ENCODE data around the gene ZNF541.
A peak's percentile ranks its signal among the peaks of the same experiment; 100 is the strongest.
"Not testable (repeated sequence)": the region's sequence is repeated elsewhere in the genome, so short reads cannot be mapped to it uniquely, and the experiment has no call there.

ZNF541 gene

DNA sequence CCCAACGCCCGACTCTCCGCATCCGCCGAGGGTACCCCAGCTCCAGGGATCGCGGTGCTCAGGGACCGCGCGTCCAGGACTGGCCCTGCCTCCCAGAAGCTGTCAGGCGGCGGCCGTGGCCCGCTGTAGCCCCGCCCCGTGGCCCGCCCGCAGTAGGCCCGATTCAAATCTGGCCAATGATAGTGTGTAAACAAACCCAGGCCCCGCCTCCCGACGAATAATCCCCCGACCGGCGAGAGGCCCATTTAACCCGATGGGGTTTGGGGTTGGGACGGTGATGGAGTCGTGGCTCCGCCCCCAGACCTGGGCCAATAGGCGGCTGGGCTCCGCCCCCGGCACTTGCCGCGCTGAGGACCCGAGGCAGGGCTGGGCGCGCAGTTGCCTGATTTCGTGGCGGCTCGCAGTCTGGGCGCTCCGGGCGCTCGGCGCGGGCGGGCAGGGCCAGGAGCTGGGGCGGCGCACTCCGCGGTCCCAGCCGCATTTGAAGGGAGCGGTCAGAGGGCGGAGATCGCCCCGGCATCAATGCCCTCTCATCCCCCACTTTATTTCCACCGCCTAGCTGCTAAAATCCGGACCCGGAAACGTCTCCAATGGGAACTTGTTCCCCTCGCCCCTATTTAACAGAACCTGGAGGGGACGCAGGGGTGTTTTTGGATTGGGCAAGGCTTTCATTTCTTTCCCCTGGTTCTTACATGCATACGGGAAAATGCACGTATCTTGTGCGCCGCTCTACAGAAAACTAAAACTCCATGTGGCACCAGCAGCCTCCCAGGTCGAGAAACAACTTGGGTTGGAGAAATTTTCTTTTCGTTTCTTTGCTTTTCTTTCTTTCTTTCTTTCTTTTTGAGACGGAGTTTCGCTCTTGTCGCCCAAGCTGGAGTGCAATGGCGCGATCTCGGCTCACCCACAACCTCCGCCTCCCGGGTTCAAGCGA, 27.6 kb upstream of the ZNF541 start:
- DNase-seq (ENCODE audit: low spot score): peak; percentile 100

- DNase-seq (ENCODE audit: low spot score): not testable (repeated sequence)
Observed at GRCh38 chr19:47599671-47600245, 26.8 kb upstream of the ZNF541 start.

DNA sequence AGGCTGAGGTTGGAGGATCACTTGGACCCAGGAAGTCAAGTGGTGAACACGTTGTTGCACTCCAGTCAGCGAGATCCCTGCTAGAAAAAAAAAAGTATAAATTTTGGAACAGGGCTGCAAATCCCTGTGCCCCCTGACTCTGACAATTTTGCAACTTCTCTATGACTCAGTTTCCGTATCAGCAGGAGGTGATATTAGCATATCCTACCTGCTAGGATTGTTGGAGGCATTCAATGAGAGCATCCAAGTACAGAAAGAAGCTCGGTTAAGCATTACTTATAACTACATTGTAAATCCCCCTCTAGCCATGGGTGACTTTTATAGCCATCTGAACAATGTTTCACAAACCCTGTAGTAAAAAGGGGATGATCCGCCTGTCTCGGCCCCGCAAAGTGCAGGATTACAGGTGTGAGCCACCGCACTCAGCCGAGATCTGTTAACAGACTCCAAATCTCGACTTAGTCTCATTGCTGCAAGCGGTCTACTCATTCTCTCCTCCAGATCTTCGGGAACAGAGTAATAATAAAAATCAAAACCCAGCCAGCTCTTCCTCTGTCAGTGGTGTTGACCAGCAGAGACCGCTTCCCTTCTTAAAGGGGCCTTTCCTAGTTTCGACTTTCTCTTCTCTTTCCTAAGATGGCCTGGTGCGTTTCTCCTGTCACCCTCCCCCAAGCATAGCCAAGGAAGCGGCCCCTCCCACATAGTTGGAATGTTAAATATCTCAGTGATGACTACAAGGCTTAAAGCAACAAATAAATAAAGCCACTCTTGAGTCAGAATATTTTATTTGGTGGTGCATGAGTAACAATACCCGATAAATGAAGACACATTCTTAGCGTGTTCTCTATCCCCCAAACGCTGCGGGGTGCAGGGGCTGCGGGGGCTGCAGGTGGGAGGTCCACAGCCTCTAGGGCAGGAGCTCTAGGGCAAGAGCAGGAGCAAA, 25.7 kb upstream of the ZNF541 start:
- peak; percentile 94 for DNase-seq (ENCODE audit: low spot score)

- DNase-seq (ENCODE audit: low spot score): no peak
Observed at GRCh38 chr19:47595944-47596343, 23.0 kb upstream of the ZNF541 start.

- DNase-seq (ENCODE audit: low spot score): no peak
Observed at GRCh38 chr19:47593860-47594259, 20.9 kb upstream of the ZNF541 start.

DNA sequence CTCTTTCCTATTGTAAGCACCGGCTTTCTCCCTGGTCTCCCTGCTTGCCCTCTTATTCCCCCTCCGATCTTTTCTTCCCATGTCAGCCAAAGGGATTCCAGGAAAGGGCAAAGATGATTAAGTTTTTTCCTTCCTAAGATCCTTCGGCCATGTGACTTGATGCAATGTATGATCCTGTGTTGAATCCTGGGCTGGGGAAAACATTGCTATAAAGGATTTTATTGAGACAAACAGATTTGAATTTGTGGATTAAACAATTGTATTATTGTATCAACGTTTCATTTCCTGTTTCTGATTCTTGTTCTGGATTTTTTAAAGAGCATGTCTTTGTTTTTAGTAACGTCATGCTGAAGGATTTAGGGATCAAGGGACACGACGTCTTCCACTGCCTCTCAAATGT, 16.9 kb upstream of the ZNF541 start:
- DNase-seq (ENCODE audit: low spot score): peak; percentile 86

GRCh38 chr19:47587295-47587694, 14.3 kb upstream of the ZNF541 start:
- DNase-seq (ENCODE audit: low spot score): no peak

DNA sequence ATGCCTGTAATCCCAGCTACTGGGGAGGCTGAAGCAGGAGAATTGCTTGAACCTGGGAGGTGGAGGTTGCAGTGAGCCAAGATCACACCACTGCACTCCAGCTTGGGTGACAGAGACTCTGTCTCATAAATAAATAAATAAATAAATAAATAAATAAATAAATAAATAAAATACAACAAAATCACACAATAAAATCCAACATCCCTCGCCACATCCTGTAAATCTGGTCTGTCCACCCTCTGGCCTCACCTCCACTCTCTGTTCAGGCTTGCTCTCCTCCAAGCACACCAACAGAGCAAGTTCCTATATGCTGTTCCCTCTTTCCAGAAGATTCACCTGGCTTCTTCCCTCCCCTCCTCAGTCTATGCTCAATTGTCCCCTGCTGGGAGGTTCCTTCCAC, 10.2 kb upstream of the ZNF541 start:
- DNase-seq (ENCODE audit: low spot score): not testable (repeated sequence)

DNA sequence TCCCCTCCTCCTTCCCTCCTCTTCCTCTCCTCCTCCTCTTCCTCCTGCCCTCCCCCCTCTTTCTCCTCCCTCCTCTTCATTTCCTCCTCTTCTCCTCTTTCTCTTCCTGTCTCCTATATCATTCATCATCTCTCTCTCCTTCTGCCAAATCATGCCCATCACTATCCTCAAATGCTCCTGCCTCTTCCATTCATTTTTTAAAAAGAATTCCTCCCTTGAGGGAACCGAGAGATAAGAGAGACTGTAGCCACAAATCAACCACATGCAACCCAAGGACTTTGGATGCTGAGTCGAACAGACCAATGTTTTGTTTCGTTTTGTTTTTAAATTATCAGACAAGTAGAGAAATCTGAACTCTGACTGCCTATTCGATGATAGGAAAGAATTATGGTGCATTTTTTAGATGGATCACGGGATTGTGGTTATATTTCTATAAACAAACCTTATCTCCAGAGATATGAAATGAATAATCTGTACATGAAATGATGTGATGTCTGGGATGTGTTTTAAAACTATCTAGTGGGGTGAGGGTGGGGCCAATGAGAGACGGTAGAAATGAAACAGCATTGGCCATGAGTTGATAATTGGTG, 9.5 kb upstream of the ZNF541 start:
- peak; percentile 63 for DNase-seq (ENCODE audit: low spot score)

GRCh38 chr19:47581605-47582319, 8.8 kb upstream of the ZNF541 start:
- no peak for DNase-seq (ENCODE audit: low spot score)

GRCh38 chr19:47580397-47580796, 7.4 kb upstream of the ZNF541 start:
- no peak for DNase-seq (ENCODE audit: low spot score)

- DNase-seq (ENCODE audit: low spot score): no peak
Observed at GRCh38 chr19:47572635-47573034, 313 bp downstream of the ZNF541 start.

DNA sequence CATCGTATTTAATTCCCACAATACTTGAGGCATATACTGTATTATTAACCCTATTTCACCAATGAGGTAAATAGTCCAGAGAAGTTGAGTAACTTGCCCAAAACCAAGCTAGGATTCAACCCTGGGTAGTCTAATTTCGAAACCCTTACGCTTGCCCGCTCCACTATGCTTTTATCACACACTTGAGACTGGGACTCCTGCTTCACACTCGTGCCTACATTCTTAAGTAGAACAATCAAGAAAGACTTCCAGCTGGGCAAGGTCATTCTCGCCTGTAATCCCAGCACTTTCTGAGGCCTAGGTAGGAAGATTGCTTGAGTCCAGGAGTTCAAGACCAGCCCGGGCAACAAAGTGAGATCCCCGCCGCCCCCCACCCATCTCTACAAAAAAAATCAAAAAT, 3.6 kb downstream of the ZNF541 start:
- no peak for DNase-seq (ENCODE audit: low spot score)

- DNase-seq (ENCODE audit: low spot score): no peak
Observed at GRCh38 chr19:47564081-47564480, 8.9 kb downstream of the ZNF541 start.

GRCh38 chr19:47561440-47562057, 11.4 kb downstream of the ZNF541 start:
- DNase-seq (ENCODE audit: low spot score): no peak

DNA sequence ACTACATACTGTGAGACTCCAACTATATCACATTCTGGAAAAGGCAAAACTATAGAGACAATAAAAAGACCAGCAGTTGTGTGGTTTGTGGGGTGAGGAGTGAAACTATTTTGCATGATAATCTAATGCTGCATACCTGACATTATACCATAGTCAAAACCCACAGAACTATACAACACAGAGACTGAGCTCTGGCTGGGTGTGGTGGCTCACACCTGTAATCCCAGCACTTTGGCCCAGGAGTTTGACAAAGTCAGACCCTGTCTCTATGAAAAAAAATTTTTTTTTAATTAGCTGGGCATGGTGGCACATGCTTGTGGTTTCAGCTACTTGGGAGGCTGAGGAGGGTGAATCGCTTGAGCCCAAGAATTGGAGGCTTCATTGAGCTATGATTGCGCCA, 11.9 kb downstream of the ZNF541 start:
- DNase-seq (ENCODE audit: low spot score): no peak

- no peak for DNase-seq (ENCODE audit: low spot score)
Observed at GRCh38 chr19:47550129-47550528, 22.8 kb downstream of the ZNF541 start.

GRCh38 chr19:47549261-47549862, 23.6 kb downstream of the ZNF541 start:
- no peak for DNase-seq (ENCODE audit: low spot score)

DNA sequence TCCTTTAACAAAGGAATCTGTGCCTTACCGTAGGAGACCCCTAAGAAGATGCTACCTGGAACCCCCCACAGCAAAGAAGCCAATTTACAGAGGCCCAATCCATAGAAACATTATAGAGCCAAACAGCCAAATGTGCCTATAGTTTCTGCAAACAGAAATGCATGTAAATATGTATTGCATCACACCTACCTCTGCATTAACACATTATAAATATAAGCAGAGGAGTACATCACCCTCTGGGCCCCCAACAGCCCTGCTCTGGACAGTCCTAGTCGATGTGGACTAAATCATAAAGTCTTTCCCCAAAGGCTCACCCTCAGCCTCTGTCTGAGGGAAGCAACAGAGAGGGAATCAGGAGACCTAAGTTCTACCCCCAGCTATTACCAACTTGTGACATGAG, 25.7 kb downstream of the ZNF541 start:
- DNase-seq (ENCODE audit: low spot score): no peak

Measured in COLO829 (cell line).